Osteoblast (primary cell): Measurements from ENCODE around the gene RIPPLY3. TPM values are rescaled to one million over a fixed set of nuclear protein-coding genes. Genes with fewer than 3 reads are reported as not detected.
"Not testable (repeated sequence)": the region's sequence is repeated elsewhere in the genome, so short reads cannot be mapped to it uniquely, and the experiment has no call there.

Source experiments
- DNase-seq: peaks from one replicate; pipeline ENCODE4 v3.0.0; 2011; ENCODE audit warnings: low spot score, mixed read lengths; ENCODE audit not compliant: insufficient read length; ENCODE audit errors: missing footprints
- H2AFZ ChIP-seq: 2 replicates; pipeline ENCODE4 v1.6.0; 2011; ENCODE audit warnings: mild to moderate bottlenecking, low read length
- H3K27ac ChIP-seq: 2 replicates; pipeline ENCODE4 v1.5.1; 2011; ENCODE audit warnings: mild to moderate bottlenecking, low read depth, low read length, moderate library complexity
- H3K27me3 ChIP-seq: 2 replicates; pipeline ENCODE4 v1.6.0; 2012; ENCODE audit warnings: mild to moderate bottlenecking, control low read depth, inconsistent platforms, low read length, moderate library complexity; ENCODE audit not compliant: insufficient read depth
- H3K36me3 ChIP-seq: 2 replicates; pipeline ENCODE4 v1.5.1; 2011; ENCODE audit warnings: mild to moderate bottlenecking, low read length, control low read depth, moderate library complexity; ENCODE audit not compliant: insufficient read depth
- H3K4me1 ChIP-seq: 2 replicates; pipeline ENCODE4 v1.5.1; 2011; ENCODE audit warnings: mild to moderate bottlenecking, low read length, control low read depth, moderate library complexity; ENCODE audit not compliant: insufficient read depth
- H3K4me2 ChIP-seq: 2 replicates; pipeline ENCODE4 v1.6.0; 2011; ENCODE audit warnings: mild to moderate bottlenecking, low read length; ENCODE audit not compliant: insufficient read depth
- H3K4me3 ChIP-seq: fragments of 200-600 bp; sonication (generic); 3 replicates; pipeline ENCODE4 v1.5.1; 2012; ENCODE audit warnings: mild to moderate bottlenecking, low read length, inconsistent platforms; ENCODE audit not compliant: insufficient read depth
- H3K79me2 ChIP-seq: 2 replicates; pipeline ENCODE4 v1.6.0; 2012; ENCODE audit warnings: mild to moderate bottlenecking, low read length, control low read depth, inconsistent platforms; ENCODE audit not compliant: insufficient read depth
- H3K9me3 ChIP-seq: 2 replicates; pipeline ENCODE4 v1.5.1; 2011; ENCODE audit warnings: low read depth, low read length, control low read depth
- H4K20me1 ChIP-seq: 2 replicates; pipeline ENCODE4 v1.6.0; 2012; ENCODE audit warnings: mild to moderate bottlenecking, low read length, control low read depth; ENCODE audit not compliant: insufficient read depth
- total RNA-seq: library from RNA; depleted of rRNA; stranded (reverse); fragments of >200 nt; gene quantifications from 2 replicates; pipeline ENCODE4 v1.2.3, GENCODE V29; 2012
- TF ChIP-seq, protein P1 (sequence below): IDR thresholded peaks from 2 replicates; pipeline ENCODE4 v1.5.1; 2011; ENCODE audit warnings: mild to moderate bottlenecking, low read depth, low read length, moderate library complexity; ENCODE audit errors: extremely low read depth

Gene RIPPLY3
- total RNA-seq, 1 donor: not detected

GRCh38 chr21:37030864-37031263 is 24.4 kb downstream of the RIPPLY3 start:
- H4K20me1 ChIP-seq: no peaks in the 10 kb centered on the region

GRCh38 chr21:37032293-37032692 is 25.8 kb downstream of the RIPPLY3 start:
- Histone ChIP-seq H3K9me3 (no peaks in the 10 kb centered on the region), H3K4me3 (no peak overlapping the region), H3K36me3 (no peaks in the 10 kb centered on the region), H3K27ac (no peak overlapping the region), H3K79me2 (no peaks in the 10 kb centered on the region), H3K4me2 (no peak overlapping the region), H2AFZ (no peak overlapping the region), H4K20me1 (no peaks in the 10 kb centered on the region), H3K4me1 (peaks cover 7% of the 10 kb centered on the region), H3K27me3 (peaks cover 2% of the 10 kb centered on the region)
- DNase-seq: no peak
- TF ChIP-seq, protein P1, sequence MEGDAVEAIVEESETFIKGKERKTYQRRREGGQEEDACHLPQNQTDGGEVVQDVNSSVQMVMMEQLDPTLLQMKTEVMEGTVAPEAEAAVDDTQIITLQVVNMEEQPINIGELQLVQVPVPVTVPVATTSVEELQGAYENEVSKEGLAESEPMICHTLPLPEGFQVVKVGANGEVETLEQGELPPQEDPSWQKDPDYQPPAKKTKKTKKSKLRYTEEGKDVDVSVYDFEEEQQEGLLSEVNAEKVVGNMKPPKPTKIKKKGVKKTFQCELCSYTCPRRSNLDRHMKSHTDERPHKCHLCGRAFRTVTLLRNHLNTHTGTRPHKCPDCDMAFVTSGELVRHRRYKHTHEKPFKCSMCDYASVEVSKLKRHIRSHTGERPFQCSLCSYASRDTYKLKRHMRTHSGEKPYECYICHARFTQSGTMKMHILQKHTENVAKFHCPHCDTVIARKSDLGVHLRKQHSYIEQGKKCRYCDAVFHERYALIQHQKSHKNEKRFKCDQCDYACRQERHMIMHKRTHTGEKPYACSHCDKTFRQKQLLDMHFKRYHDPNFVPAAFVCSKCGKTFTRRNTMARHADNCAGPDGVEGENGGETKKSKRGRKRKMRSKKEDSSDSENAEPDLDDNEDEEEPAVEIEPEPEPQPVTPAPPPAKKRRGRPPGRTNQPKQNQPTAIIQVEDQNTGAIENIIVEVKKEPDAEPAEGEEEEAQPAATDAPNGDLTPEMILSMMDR: no peak

More at GRCh38 chr21:37030864-37031263, 24.4 kb downstream of the RIPPLY3 start:
- Histone ChIP-seq H3K36me3 (no peaks in the 10 kb centered on the region), H3K9me3 (no peaks in the 10 kb centered on the region), H3K4me2 (no peak overlapping the region), H2AFZ (no peak overlapping the region), H3K4me1 (peaks cover 7% of the 10 kb centered on the region), H3K27ac (no peak overlapping the region), H3K79me2 (no peaks in the 10 kb centered on the region), H3K27me3 (peaks cover 9% of the 10 kb centered on the region), H3K4me3 (no peak overlapping the region)
- TF ChIP-seq, protein P1: no peak
- DNase-seq: no peak

DNA sequence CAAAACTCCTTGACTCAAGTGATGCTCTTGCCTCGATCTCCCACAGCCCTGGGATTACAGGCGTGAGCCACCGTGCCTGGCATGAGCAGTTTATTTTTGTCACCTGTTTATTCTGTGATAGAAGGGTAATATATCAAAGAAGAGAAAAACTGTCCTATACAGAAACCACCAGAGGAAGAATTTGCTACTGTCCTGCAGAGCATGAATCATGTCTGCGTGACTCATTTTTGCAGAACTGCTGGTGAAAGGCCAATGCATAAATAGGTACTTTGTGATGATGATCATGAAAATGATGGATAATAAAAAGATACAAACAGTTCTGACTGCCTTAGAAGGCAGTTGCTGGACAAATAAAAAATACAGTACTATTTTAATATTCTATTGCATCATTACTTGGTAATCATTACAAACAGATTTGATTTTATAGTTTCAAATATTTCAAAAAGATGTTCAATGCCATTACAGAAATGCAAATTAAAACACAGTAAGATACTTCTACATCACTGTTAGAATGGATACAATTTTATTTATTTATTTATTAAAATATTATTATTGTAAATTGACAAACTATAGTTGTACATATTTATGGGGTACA is 26.5 kb downstream of the RIPPLY3 start:
- Histone ChIP-seq H3K36me3 (no peaks in the 10 kb centered on the region), H4K20me1 (no peaks in the 10 kb centered on the region), H3K4me3 (no peak overlapping the region), H3K79me2 (no peaks in the 10 kb centered on the region), H3K9me3 (no peaks in the 10 kb centered on the region), H2AFZ (no peak overlapping the region), H3K4me1 (peaks cover 7% of the 10 kb centered on the region), H3K4me2 (no peak overlapping the region), H3K27ac (no peak overlapping the region), H3K27me3 (no peaks in the 10 kb centered on the region)
- TF ChIP-seq, protein P1: no peak
- peak; percentile 72 for DNase-seq

GRCh38 chr21:37034394-37034793 is 27.9 kb downstream of the RIPPLY3 start:
- H3K4me1 ChIP-seq, H3K79me2 ChIP-seq, H3K4me2 ChIP-seq, H2AFZ ChIP-seq, H3K36me3 ChIP-seq, H3K27ac ChIP-seq, H3K4me3 ChIP-seq, H3K27me3 ChIP-seq, H4K20me1 ChIP-seq, DNase-seq, H3K9me3 ChIP-seq: not testable (repeated sequence)
